HG02884 (cell line): ENCODE data around the gene VTCN1.
"Not testable (repeated sequence)": the region's sequence is repeated elsewhere in the genome, so short reads cannot be mapped to it uniquely, and the experiment has no call there.

ENCODE experiments used
- ATAC-seq: cut with Tn5 transposase; IDR thresholded peaks from one replicate; pipeline ENCODE4 v1.9.1; 2021; ENCODE audit warnings: mild to moderate bottlenecking, moderate library complexity; ENCODE audit not compliant: unreplicated experiment

The VTCN1 gene

GRCh38 chr1:117169871-117170596 is 40.7 kb downstream of the VTCN1 start:
- no peak for ATAC-seq

DNA sequence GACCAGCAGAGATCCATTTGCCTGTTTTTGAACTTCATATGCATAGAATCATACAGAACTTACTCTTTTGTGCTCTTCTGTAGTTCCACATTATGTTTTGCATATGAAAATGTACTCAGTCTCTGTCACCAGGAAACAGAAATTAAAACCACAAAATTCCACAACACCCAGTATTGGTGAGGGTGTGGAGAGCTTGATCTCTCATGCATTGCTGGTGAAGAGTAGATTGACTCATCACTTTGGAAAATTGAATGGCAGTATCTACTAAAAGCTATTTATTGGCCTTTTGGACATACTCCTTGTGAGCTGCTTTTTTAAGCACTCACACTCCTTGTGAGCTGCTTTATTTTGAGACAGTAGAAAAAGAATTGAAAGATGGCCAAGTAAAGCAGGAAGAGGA is 43.3 kb downstream of the VTCN1 start:
- no peak for ATAC-seq

DNA sequence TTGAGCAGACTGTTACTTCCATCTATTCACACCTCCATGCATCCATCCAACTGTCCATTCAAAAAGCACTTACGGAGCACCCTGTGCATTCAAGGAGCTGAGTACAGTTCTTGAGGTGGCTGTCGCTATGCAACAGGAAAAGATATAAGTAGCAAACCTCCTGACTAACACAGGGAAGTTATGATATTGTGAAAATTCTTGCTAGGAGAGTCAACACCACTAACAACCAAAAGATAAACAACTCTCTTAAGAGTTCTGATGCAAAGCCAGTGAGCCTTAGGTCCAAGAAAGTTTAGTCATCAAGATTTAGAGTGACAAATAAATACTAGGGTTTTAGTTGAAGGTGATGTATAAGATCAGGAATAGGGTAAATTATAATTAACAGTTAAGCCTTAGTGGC is 44.7 kb downstream of the VTCN1 start:
- ATAC-seq: no peak

DNA sequence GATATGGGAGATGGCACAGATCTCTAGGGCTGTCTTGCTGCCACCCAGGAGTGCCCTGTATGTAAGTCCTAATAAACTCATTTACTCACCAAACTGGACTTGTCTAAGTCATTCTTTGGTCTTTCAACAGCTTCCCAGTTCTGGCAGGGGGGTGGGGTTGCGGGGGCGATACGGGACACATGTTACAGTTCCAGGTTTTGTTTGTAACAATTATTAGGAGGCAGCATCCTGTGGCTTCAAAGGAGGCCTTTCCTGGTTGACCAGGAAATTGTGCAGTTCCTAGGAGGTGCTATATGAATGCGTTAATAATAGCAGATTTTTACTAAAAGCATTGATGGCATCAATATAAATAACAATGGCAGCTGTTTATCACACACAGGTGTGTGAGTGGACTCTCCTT is 46.5 kb downstream of the VTCN1 start:
- no peak for ATAC-seq

DNA sequence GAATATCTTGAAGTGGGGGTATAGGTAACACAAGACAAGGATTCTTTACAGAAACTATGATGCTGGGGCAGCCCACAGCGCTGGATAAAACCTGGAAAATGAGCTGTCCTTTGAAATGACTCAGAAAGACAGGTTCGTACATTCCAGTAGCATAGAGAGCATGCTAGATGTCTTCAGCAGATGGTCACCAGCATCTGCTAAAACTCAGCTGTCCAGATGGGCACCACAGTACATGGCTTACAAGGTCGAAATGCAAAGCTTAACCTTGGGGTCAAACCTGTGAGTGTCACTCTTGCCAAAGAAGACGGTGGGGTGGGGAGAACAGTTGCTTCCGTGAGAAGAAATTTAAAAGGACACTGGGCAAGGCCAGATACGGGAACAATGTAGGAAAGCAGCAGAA is 47.9 kb downstream of the VTCN1 start:
- no peak for ATAC-seq

DNA sequence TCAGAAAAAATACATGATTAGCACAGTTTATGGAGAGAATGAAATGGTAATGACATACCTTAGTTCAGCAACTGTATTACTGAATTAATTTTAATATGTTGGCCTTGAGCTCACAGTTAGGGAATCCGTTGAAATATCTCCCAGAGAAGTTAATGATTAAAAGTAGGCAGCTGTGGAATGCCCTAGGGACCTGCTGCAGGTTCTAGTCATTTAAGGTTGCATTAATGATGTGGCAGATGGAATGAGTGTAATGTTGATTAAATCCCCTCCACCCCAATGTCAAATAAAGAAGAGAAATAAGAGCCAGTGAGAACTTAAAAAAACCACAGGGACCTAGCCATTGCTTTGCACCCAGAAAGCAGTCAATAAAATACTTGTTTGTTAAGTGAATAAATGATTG is 48.8 kb downstream of the VTCN1 start:
- ATAC-seq: no peak

GRCh38 chr1:117151305-117151704 is 59.4 kb downstream of the VTCN1 start:
- ATAC-seq: not testable (repeated sequence)

- no peak for ATAC-seq
Observed at GRCh38 chr1:117150316-117150715, 60.4 kb downstream of the VTCN1 start.

DNA sequence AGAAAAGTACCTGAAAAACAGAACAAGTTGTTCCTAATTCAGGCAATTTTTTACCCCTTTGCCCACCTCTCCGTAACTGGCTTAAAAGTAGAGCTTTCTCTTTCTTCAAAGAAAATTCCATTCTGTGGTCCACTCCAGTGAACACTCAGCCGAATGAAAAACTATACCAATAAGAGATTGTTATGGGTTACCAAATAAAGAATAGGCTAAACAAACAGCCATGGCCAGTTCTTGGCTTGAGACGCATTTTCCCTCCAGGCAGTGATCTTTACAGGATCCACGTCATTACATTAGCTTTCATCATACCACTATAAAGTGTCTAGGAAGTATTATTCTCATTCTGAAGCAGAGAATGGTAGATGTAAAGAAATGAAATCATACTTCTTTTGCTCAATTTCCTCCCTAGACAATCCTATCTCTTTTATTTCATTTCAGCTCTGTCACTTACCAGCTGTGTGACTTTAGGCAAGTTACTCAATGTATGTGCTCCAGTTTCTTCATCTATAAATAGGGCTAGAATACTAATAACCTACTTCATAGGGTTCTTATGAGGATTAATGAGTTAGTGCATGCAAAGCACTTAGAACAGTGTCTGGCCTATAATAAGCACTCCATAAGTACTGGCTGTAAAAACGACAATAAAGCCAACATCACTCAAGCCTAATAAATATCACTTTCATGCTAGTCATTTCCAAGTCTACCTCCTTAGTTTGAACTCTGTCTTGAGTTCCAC is 62.7 kb downstream of the VTCN1 start:
- no peak for ATAC-seq

DNA sequence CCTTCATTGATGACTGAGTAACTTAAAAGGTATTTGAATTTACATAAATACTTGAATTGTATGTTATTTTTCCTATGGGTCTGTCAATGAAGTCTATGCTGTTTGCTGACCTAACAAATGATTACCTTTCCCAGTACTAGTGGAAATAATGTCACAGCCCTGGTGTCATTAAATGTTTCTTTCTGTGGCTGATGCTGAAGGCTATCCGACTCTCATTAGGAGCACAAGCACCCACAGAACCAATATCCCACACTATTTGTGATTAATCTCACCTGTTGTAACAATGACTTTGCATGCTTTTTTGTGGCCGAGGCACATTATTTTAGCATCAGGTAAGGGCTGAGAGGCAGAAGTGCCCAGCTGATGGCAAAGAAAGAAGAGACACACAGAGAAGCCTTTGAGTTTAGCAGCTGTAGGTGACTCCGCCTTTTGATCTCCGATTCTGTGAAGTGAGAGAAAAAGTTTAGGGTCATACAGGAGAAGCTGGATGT is 63.3 kb downstream of the VTCN1 start:
- ATAC-seq: no peak

GRCh38 chr1:117146575-117147340 is 64.0 kb downstream of the VTCN1 start:
- no peak for ATAC-seq

- no peak for ATAC-seq
Observed at GRCh38 chr1:117146072-117146471, 64.7 kb downstream of the VTCN1 start.

GRCh38 chr1:117143871-117144270 is 66.9 kb downstream of the VTCN1 start:
- ATAC-seq: no peak

DNA sequence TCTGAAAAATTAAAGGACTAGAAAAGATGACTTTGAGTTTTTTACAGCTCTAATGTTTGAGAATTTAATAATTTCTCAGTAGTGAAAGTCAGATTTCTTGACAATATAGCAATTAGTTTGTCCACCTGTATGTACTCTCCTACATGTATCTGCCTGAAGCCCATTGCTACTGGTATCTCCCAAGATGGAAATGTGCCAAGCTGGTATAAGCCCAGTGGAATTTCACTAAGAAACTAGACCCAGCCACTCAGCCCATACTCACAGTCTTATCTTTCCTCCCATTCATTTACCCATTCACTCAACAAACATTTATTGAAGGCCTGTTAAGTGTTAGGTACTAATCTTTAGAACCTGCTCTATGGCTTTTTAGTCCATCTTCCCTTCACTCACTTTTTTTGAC is 67.6 kb downstream of the VTCN1 start:
- no peak for ATAC-seq

GRCh38 chr1:117142200-117142599 is 68.5 kb downstream of the VTCN1 start:
- ATAC-seq: no peak

DNA sequence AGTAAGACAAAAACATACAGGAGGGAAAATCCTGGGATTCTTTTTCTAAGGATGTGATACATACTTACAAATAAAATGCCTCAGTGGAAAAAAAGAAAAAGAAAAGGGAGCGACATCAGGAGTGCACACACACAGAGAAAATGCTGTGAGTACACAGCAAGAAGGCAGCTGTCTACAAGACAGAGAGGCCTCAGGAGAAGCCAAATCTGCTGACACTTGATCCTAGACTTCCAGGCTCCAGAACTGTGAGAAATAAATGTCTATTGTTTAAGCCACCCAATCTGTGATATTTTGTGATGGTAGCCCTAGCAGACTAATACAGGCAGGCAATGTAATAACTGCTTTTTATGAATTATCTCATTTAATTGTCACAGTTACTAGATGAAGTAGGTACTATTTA is 72.2 kb downstream of the VTCN1 start:
- no peak for ATAC-seq

GRCh38 chr1:117138106-117138505 is 72.6 kb downstream of the VTCN1 start:
- no peak for ATAC-seq

DNA sequence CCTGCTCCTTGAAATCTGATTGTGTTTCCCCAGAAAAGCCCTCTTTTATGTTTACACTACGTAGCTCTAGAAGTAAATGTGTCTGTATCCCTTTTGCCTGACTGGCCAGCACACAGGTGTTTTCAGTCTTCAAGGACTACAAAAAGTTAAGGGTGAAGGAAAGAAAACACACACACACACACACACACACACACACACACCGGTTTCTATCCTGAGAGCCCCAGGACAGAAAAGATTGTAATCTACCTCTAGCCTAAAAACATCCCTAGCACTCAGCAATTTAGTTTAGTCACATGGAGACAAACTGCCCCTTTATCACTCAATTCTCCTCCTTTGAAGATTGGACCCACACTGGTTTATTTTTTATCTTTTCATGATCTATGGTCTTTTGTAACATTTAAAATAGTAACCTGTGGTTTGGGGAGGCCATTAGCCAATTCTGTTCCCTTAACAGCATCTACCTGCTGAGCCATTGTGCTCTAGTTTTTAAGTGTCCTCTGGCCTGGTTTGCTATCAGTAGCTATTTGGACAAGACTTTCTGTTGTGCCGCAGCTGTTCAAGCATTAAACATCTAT is 73.4 kb downstream of the VTCN1 start:
- ATAC-seq: no peak

DNA sequence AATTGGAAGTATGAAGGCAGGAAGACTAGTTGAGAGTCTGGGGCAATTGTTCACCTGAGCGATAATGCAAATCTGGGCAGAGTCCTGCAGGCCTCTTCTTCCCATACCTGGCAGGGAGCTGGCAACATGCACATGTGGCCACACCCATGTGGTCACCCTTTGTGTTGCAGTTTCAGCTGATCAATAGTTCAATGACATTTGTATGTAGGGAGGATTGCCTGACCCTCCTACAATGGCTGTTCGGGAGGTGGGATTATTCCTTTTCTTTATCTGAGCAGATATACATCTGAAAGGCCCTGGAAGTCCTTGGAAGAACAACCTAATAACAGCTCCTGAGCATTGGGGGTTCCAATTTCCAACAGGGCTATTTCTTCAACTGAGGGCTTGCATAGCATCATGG is 74.0 kb downstream of the VTCN1 start:
- ATAC-seq: no peak

GRCh38 chr1:117135329-117135728 is 75.4 kb downstream of the VTCN1 start:
- ATAC-seq: no peak

GRCh38 chr1:117130526-117130925 is 80.2 kb downstream of the VTCN1 start:
- ATAC-seq: no peak
